Limb (tissue), 2 donors: ENCODE data around the gene CEACAM8.
"Not testable (repeated sequence)": the region's sequence is repeated elsewhere in the genome, so short reads cannot be mapped to it uniquely, and the experiment has no call there.

Experiments
- DNase-seq, 2 donors: peaks; one replicate each; pipeline ENCODE4 v3.0.0-alpha.2; 2016; ENCODE audit errors: extremely low spot score in 2 of 2

The CEACAM8 gene

GRCh38 chr19:42544146-42544545 lies 50.6 kb downstream of the CEACAM8 start:
- no peak for DNase-seq

DNA sequence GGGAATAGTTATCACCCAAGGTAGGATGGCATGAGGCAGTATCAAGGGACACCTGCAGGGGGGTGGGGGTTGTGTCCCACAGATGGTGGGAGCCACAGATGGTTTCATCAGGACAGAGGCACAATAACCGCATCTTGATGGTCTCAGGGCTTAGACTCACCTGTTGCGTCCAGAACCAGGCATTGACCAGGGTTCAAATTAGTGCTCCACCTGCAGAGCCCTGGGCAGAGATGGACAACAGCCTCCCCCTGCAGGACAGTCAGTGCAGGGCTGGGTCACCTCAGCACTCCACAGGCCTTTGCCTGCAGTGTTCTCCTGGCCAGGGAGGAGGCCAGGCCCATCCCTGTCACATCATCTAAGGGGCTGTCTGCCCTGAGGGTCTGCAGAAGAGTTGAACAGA lies 51.9 kb downstream of the CEACAM8 start:
- DNase-seq = no peak

GRCh38 chr19:42540071-42540553 lies 54.6 kb downstream of the CEACAM8 start:
- DNase-seq = peak in 1 of 2 donors; percentile 42

DNA sequence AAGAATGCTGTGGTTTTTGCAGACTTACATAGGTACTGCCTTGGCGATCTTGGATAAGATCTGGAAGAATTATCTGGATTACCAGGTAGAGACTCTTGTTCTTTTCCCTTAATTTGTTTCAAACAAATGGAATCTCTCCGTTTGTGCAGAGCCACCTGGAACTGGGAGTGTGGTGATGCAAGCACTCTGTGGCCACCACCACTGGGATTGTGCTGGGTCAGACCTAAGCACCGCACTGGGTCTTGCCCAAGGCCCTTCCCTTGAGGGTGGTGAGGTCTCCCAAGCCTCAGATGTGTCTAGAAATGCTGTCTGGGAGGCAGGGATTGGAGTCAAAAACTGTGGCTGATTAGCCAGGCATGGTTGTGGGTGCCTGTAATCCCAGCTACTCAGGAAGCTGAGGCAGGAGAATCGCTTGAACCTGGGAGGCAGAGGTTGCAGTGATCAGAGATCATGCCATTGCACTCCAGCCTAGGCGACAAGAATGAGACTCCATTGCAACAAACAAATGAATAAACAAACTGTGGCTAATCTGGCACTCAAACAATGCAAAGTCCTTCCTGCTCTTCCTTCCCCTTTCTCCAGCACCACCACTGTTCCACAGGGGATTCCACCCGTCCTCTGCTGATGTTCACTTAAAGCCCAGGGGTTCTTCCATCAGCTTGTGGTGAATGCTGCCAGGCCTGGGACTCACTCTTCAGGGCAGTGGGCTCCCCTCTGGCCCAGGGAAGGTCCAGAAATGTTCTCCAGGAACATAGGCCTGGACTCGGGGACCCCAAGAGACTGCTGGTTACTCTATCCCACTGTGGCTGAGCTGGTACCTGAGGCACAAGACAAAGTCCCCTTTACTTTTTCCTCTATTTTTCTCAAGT lies 55.6 kb downstream of the CEACAM8 start:
- DNase-seq = no peak

- not testable (repeated sequence) for DNase-seq
Observed at GRCh38 chr19:42535276-42535675, 59.4 kb downstream of the CEACAM8 start.

GRCh38 chr19:42534391-42534790 lies 60.3 kb downstream of the CEACAM8 start:
- no peak for DNase-seq

GRCh38 chr19:42532891-42533290 lies 61.8 kb downstream of the CEACAM8 start:
- DNase-seq = no peak

GRCh38 chr19:42531313-42531712 lies 63.4 kb downstream of the CEACAM8 start:
- DNase-seq = no peak
